Hepatocyte (in vitro differentiated cells): ENCODE results near the gene ATP5PF.

Experiments used
- CTCF ChIP-seq: fragments of 200-600 bp; sonication (generic); IDR thresholded peaks from 2 replicates; pipeline ENCODE4 v1.5.1; 2016; ENCODE audit warnings: antibody characterized with exemption, mild to moderate bottlenecking; ENCODE audit not compliant: poor library complexity
- EZH2 ChIP-seq: fragments of 200-600 bp; sonication (generic); IDR thresholded peaks from 2 replicates; pipeline ENCODE4 v1.6.1; 2016; ENCODE audit warnings: antibody characterized with exemption, mild to moderate bottlenecking, borderline replicate concordance
- EZH2phosphoT487 ChIP-seq: fragments of 200-600 bp; sonication (generic); IDR thresholded peaks from one replicate; pipeline ENCODE4 v1.6.1; 2018; ENCODE audit warnings: antibody characterized with exemption, mild to moderate bottlenecking, low read depth, moderate library complexity; ENCODE audit not compliant: unreplicated experiment, severe bottlenecking

GRCh38 chr21:25700741-25701140 lies 34.0 kb downstream of the ATP5PF start:
- TF ChIP-seq EZH2: no peak
- no peak for TF ChIP-seq CTCF
- TF ChIP-seq EZH2phosphoT487: no peak
